Measurements from ENCODE around the gene THAP7. TPM values are rescaled to one million over a fixed set of nuclear protein-coding genes. Genes with fewer than 3 reads are reported as not detected.
A peak's percentile ranks its signal among the peaks of the same experiment; 100 is the strongest.
"Not testable (repeated sequence)": the region's sequence is repeated elsewhere in the genome, so short reads cannot be mapped to it uniquely, and the experiment has no call there.

Gene THAP7
- total and polyA plus RNA-seq, 7 donors = 19.9 to 59.4 (median 39.2) TPM

GRCh38 chr22:21012446-21013407 lies 10.8 kb upstream of the THAP7 start:
- peaks cover 0 to 24% (median 22%) of the 10 kb centered on the region in 4 donors for H3K4me1 ChIP-seq
- no peak overlapping the region for H3K4me3 ChIP-seq
- H3K27ac ChIP-seq = peak overlapping the region in 1 of 4 donors; percentile 82
- intact Hi-C loops (cut with DNase I) = no loop called here
- no peaks in the 10 kb centered on the region for H3K9me3 ChIP-seq
- no peak for DNase-seq
- WGBS, 2 donors = 67 to 82% methylated on average over 14 of the region's 14 CpGs
- no peaks in the 10 kb centered on the region for H3K36me3 ChIP-seq
- TF ChIP-seq POLR2AphosphoS5 (IDR thresholded peaks at IDR 0.05) = no peak
- TF ChIP-seq CTCF (IDR thresholded peaks at IDR 0.05) = no peak
- TF ChIP-seq EP300 (IDR thresholded peaks at IDR 0.05) = no peak
- no peak for TF ChIP-seq POLR2A (IDR thresholded peaks at IDR 0.05)
- H3K27me3 ChIP-seq = no peaks in the 10 kb centered on the region

GRCh38 chr22:21010426-21011113 lies 8.7 kb upstream of the THAP7 start:
- peaks cover 0 to 22% (median 20%) of the 10 kb centered on the region in 4 donors for H3K4me1 ChIP-seq
- no peak overlapping the region for H3K4me3 ChIP-seq
- intact Hi-C loops (cut with DNase I) = no loop called here
- no peaks in the 10 kb centered on the region for H3K9me3 ChIP-seq
- H3K36me3 ChIP-seq = no peaks in the 10 kb centered on the region
- TF ChIP-seq POLR2AphosphoS5 (IDR thresholded peaks at IDR 0.05) = no peak
- no peak for TF ChIP-seq POLR2A (IDR thresholded peaks at IDR 0.05)
- no peak for TF ChIP-seq EP300 (IDR thresholded peaks at IDR 0.05)
- no peak for TF ChIP-seq CTCF (IDR thresholded peaks at IDR 0.05)
- no peak for DNase-seq
- H3K27ac ChIP-seq = no peak overlapping the region
- no peaks in the 10 kb centered on the region for H3K27me3 ChIP-seq
- 90 to 95% methylated on average over 3 of the region's 3 CpGs for WGBS, 2 donors

- WGBS, 2 donors = 47 to 60% methylated on average over 10 of the region's 10 CpGs
- no peak overlapping the region for H3K4me3 ChIP-seq
- TF ChIP-seq POLR2AphosphoS5 (IDR thresholded peaks at IDR 0.05) (no peak), EP300 (IDR thresholded peaks at IDR 0.05) (no peak), CTCF (IDR thresholded peaks at IDR 0.05) (no peak), POLR2A (IDR thresholded peaks at IDR 0.05) (no peak)
- no peaks in the 10 kb centered on the region for H3K27me3 ChIP-seq
- H3K4me1 ChIP-seq = peaks cover 0 to 15% (median 13%) of the 10 kb centered on the region in 4 donors
- H3K27ac ChIP-seq = no peak overlapping the region
- H3K36me3 ChIP-seq = no peaks in the 10 kb centered on the region
- H3K9me3 ChIP-seq = no peaks in the 10 kb centered on the region
- intact Hi-C loops (cut with DNase I) = loop anchor here (10.0 kb wide), 2 partner anchors 95 to 125 kb away; partner anchors contain the start of gene CRKL
- DNase-seq = no peak
Measured at GRCh38 chr22:21009638-21010425, 7.9 kb upstream of the THAP7 start.

GRCh38 chr22:21009208-21009607 lies 7.3 kb upstream of the THAP7 start:
- not testable (repeated sequence) for H3K9me3 ChIP-seq, H3K27me3 ChIP-seq, H3K4me1 ChIP-seq, H3K27ac ChIP-seq, DNase-seq, H3K36me3 ChIP-seq, H3K4me3 ChIP-seq
- WGBS, 2 donors = 81 to 91% methylated on average over 13 of the region's 13 CpGs
- intact Hi-C loops (cut with DNase I) = loop anchor here (10.0 kb wide), 2 partner anchors 94 to 124 kb away; partner anchors contain the start of gene CRKL
